AG04450 (cell line): ENCODE measurements around the gene FLT4. TPM values are rescaled to one million over a fixed set of nuclear protein-coding genes. Genes with fewer than 3 reads are reported as not detected.

Experiments
- polyA plus RNA-seq: library from polyadenylated mRNA; depleted of rRNA; stranded (reverse); fragments of >200 nt; gene quantifications from 2 replicates; pipeline ENCODE4 v1.2.3, GENCODE V29; 2011; rRNA removed

The FLT4 gene
- polyA plus RNA-seq, 1 experiment, result not detected

Other genes with a start within 250 kb of the FLT4 start
- 18.8 and 21.5 TPM in 2 replicates for gene CNOT6, start 155.2 kb downstream of the FLT4 start, polyA plus RNA-seq
- not detected in 2 replicates for gene SCGB3A1, start 58.1 kb downstream of the FLT4 start, polyA plus RNA-seq
- gene OR2Y1, start 90.5 kb upstream of the FLT4 start, polyA plus RNA-seq, result not detected in 2 replicates
- gene MGAT1, start 153.2 kb upstream of the FLT4 start, polyA plus RNA-seq, result 96.2 and 121 TPM in 2 replicates
- gene ZFP62, start 211.7 kb upstream of the FLT4 start, polyA plus RNA-seq, result 13.7 and 18.0 TPM in 2 replicates
- gene BTNL8, start 249.6 kb upstream of the FLT4 start, polyA plus RNA-seq, result not detected in 2 replicates